ENCODE data around the gene METTL3.
A peak's percentile ranks its signal among the peaks of the same experiment; 100 is the strongest.

METTL3 gene

GRCh38 chr14:21476523-21476924, 34.6 kb downstream of the METTL3 start:
- H3K4me3 Mint-ChIP-seq, result peak overlapping the region; percentile 99
- no peaks in the 10 kb centered on the region for H3K9me3 Mint-ChIP-seq
- peaks cover 13 to 24% of the 10 kb centered on the region in 2 donors for H3K36me3 Mint-ChIP-seq
- H3K27me3 Mint-ChIP-seq, result no peaks in the 10 kb centered on the region
- H3K4me1 Mint-ChIP-seq, result peaks cover 17 to 31% of the 10 kb centered on the region in 2 donors
- H3K27ac Mint-ChIP-seq, result peak overlapping the region; percentile 97
- ATAC-seq (replicated peaks), result no peak
- no peak for DNase-seq

GRCh38 chr14:21475767-21476522, 35.2 kb downstream of the METTL3 start:
- peak in 1 of 2 donors; percentile 1 for ATAC-seq (replicated peaks)
- Mint-ChIP-seq H3K36me3 (peaks cover 15 to 21% of the 10 kb centered on the region in 2 donors), H3K4me1 (peaks cover 16 to 31% of the 10 kb centered on the region in 2 donors), H3K27ac (peak overlapping the region; percentile 97), H3K27me3 (no peaks in the 10 kb centered on the region), H3K4me3 (peak overlapping the region; percentile 99), H3K9me3 (no peaks in the 10 kb centered on the region)
- no peak for DNase-seq

- Mint-ChIP-seq H3K36me3 (peaks cover 31 to 42% of the 10 kb centered on the region in 2 donors), H3K27ac (no peak overlapping the region), H3K27me3 (no peaks in the 10 kb centered on the region), H3K4me1 (peaks cover 2 to 5% of the 10 kb centered on the region in 2 donors), H3K9me3 (no peaks in the 10 kb centered on the region), H3K4me3 (no peak overlapping the region)
- no peak for ATAC-seq (replicated peaks)
- DNase-seq, result no peak
Observed at GRCh38 chr14:21467616-21468015, 43.5 kb downstream of the METTL3 start.

GRCh38 chr14:21455912-21456667, 55.0 kb downstream of the METTL3 start, which contains the start of gene CHD8:
TSS of gene CHD8 (minus strand) at chr14:21456123. CDS start at chr14:21431643, 24,480 bp downstream.
- Mint-ChIP-seq H3K4me3 (peak within 1 kb of the TSS; percentile 95 to 99), H3K4me1 (peaks cover 8 to 27% of the 10 kb centered on the region in 2 donors), H3K27ac (peak within 1 kb of the TSS; percentile 99), H3K36me3 (peaks cover 15 to 28% of the 10 kb centered on the region in 2 donors), H3K9me3 (no peaks in the 10 kb centered on the region), H3K27me3 (no peaks in the 10 kb centered on the region)
- ATAC-seq (replicated peaks) (peak; percentile 97 to 98), DNase-seq (peak; percentile 100)

- H3K9me3 Mint-ChIP-seq, result no peaks in the 10 kb centered on the region
- peak; percentile 38 to 39 for ATAC-seq (replicated peaks)
- H3K27ac Mint-ChIP-seq, result peak overlapping the region; percentile 99
- peaks cover 8 to 27% of the 10 kb centered on the region in 2 donors for H3K4me1 Mint-ChIP-seq
- peaks cover 15 to 23% of the 10 kb centered on the region in 2 donors for H3K36me3 Mint-ChIP-seq
- no peaks in the 10 kb centered on the region for H3K27me3 Mint-ChIP-seq
- no peak for DNase-seq
- H3K4me3 Mint-ChIP-seq, result peak overlapping the region; percentile 95 to 99
Observed at GRCh38 chr14:21455592-21455911, 55.6 kb downstream of the METTL3 start.

GRCh38 chr14:21454843-21455544, 56.1 kb downstream of the METTL3 start:
- Mint-ChIP-seq H3K9me3 (no peaks in the 10 kb centered on the region), H3K27me3 (no peaks in the 10 kb centered on the region), H3K36me3 (peaks cover 18 to 25% of the 10 kb centered on the region in 2 donors), H3K4me3 (peak overlapping the region; percentile 95 to 99), H3K27ac (peak overlapping the region; percentile 99), H3K4me1 (peaks cover 12 to 33% of the 10 kb centered on the region in 2 donors)
- no peak for DNase-seq
- no peak for ATAC-seq (replicated peaks)

- Mint-ChIP-seq H3K36me3 (peaks cover 23 to 25% of the 10 kb centered on the region in 2 donors), H3K4me1 (peaks cover 23 to 55% of the 10 kb centered on the region in 2 donors), H3K27me3 (no peaks in the 10 kb centered on the region), H3K9me3 (no peaks in the 10 kb centered on the region), H3K4me3 (no peak overlapping the region), H3K27ac (no peak overlapping the region)
- peak in 1 of 2 donors; percentile 38 for ATAC-seq (replicated peaks)
- DNase-seq, result no peak
Observed at GRCh38 chr14:21449899-21450216, 61.3 kb downstream of the METTL3 start.

Data from stimulated activated naive B cell treated with anti-CD40 and anti-IgM and Interleukin-4, amounts not matched to agents 10 μg/mL and 1 μg/mL and 100 μg/mL, for 72 hours (primary cell).